ENCODE measurements around the gene PSMB5. TPM values are rescaled to one million over a fixed set of nuclear protein-coding genes. Genes with fewer than 3 reads are reported as not detected.

PSMB5 gene
- total and polyA plus RNA-seq, 9 of the 15 experiments (the other 6 are each of a cell fraction or from before 2014, with no cell fraction given), result 198 to 1,870 (median 269) TPM

GRCh38 chr14:23056956-23057756, 22.5 kb upstream of the PSMB5 start, which contains the start of gene CDH24 (continued):
- TF ChIP-seq PREB (CRISPR knock-in tag; IDR thresholded peaks at IDR 0.05), result no peak
- TF ChIP-seq ESRRA (IDR thresholded peaks at IDR 0.05; ENCODE audit: borderline replicate concordance, low read depth), result no peak
- no peak for TF ChIP-seq XRCC5 (IDR thresholded peaks at IDR 0.05; ENCODE audit: low read depth, low read length)
- TF ChIP-seq THAP12 (CRISPR knock-in tag; IDR thresholded peaks at IDR 0.05), result no peak
- TF ChIP-seq TEAD1 (CRISPR knock-in tag; IDR thresholded peaks at IDR 0.05), result no peak
- peak; percentile 56 to 77; a peak in 2 of 4 replicates for TF ChIP-seq UBTF (IDR thresholded peaks at IDR 0.05; ENCODE audit: borderline replicate concordance in 1 of 2, low read depth in 2 of 2, low read length in 2 of 2)
- TF ChIP-seq RB1 (IDR thresholded peaks at IDR 0.05; ENCODE audit: low read depth), result peak; percentile 85; the same call in 1 of the 2 replicates
- TF ChIP-seq GATAD2A (IDR thresholded peaks at IDR 0.05), result 0 out of 2 replicates have a peak, but pooled peaks have one; percentile 11
- TF ChIP-seq MYC (IDR thresholded peaks at IDR 0.05; ENCODE audit: low read depth, low read length), result peak; percentile 23; the same call in 1 of the 2 replicates
- TF ChIP-seq MYC (CRISPR knock-in tag; IDR thresholded peaks at IDR 0.05; ENCODE audit: borderline replicate concordance, low read depth), result no peak
- no peak for TF ChIP-seq XRCC4 (IDR thresholded peaks at IDR 0.05; ENCODE audit: extremely low read depth, insufficient read depth, insufficient read length)
- no peak for TF ChIP-seq GABPA (tag; conservative IDR thresholded peaks at IDR 0.05; ENCODE audit: low read depth)
- TF ChIP-seq ID3 (CRISPR knock-in tag; IDR thresholded peaks at IDR 0.05), result no peak
- no peak for TF ChIP-seq ID3 (tag; IDR thresholded peaks at IDR 0.05)
- no peak for TF ChIP-seq KLF6 (CRISPR knock-in tag; IDR thresholded peaks at IDR 0.05; ENCODE audit: borderline replicate concordance)
- TF ChIP-seq NCOR1 (IDR thresholded peaks at IDR 0.05), result no peak
- no peak for TF ChIP-seq KLF16 (IDR thresholded peaks at IDR 0.05)
- no peak for TF ChIP-seq ZNF408 (CRISPR knock-in tag; IDR thresholded peaks at IDR 0.05; ENCODE audit: low read depth)
- no peak for TF ChIP-seq ZNF436 (CRISPR knock-in tag; IDR thresholded peaks at IDR 0.05)
- no peak for TF ChIP-seq RBM39 (optimal IDR thresholded peaks at IDR 0.05; ENCODE audit: low read depth, low read length)
- TF ChIP-seq BMI1 (IDR thresholded peaks at IDR 0.05; ENCODE audit: low read length), result no peak
- no peak for TF ChIP-seq SOX6 (IDR thresholded peaks at IDR 0.05)
- TF ChIP-seq PHB2 (IDR thresholded peaks at IDR 0.05; ENCODE audit: low read depth), result peak; percentile 76
- peak; percentile 30; the same call in 1 of the 2 replicates for TF ChIP-seq SMARCE1 (IDR thresholded peaks at IDR 0.05)
